Ishikawa (cell line): ENCODE data around the gene GBX1.

Experiments used
- CEBPB ChIP-seq: IDR thresholded peaks from 2 replicates; pipeline ENCODE4 v1.6.1; 2012
- EP300 ChIP-seq: IDR thresholded peaks from 2 replicates; pipeline ENCODE4 v1.6.1; 2012; ENCODE audit warnings: borderline replicate concordance
- NFIC ChIP-seq: IDR thresholded peaks from 2 replicates; pipeline ENCODE4 v1.6.1; 2012
- REST ChIP-seq: IDR thresholded peaks from 2 replicates; pipeline ENCODE4 v1.6.1; 2012; ENCODE audit warnings: low read depth, mild to moderate bottlenecking
- TAF1 ChIP-seq: IDR thresholded peaks from 2 replicates; pipeline ENCODE4 v1.6.1; 2012; ENCODE audit warnings: low read depth, mild to moderate bottlenecking

GRCh38 chr7:151133986-151134742 is 33.3 kb downstream of the GBX1 start:
- TF ChIP-seq NFIC = no peak
- no peak for TF ChIP-seq TAF1
- no peak for TF ChIP-seq REST
- TF ChIP-seq CEBPB = no peak
- no peak for TF ChIP-seq EP300
